T-cell (primary cell): ENCODE measurements around the gene TLE2. TPM values are rescaled to one million over a fixed set of nuclear protein-coding genes. Genes with fewer than 3 reads are reported as not detected.

Experiments
- ATAC-seq, 4 experiments: fragments of 200-7000 bp in 3 of 4; fragments of 150-1000 bp in 1 of 4; cut with Tn5 transposase; replicated peaks in 1 of 4; 1 replicate in 3 of 4; 2 replicates in 1 of 4; pipeline ENCODE4 v1.10.0; 2021; ENCODE audit warnings: moderate library complexity in 3 of 4, mild to moderate bottlenecking in 2 of 4, moderate number of reproducible peaks in 1 of 4
- CTCF ChIA-PET, 2 donors: fragments of 300-600 bp; sonication (Branson Sonifier 250); formaldehyde crosslinking; loops; one replicate each; lab custom pipeline; 2022; ENCODE audit warnings: antibody characterized with exemption in 2 of 2; lab: Charles Lee
- POLR2A ChIA-PET, 2 donors: fragments of 300-600 bp; sonication (Branson Sonifier 250); formaldehyde crosslinking; loops; one replicate each; lab custom pipeline; 2022; ENCODE audit warnings: antibody characterized with exemption in 2 of 2; lab: Charles Lee
- DNase-seq, 35 experiments: peaks; one replicate each; pipeline versions ENCODE4 v3.0.0 to v3.0.0-alpha.2; 2013 to 2023
- H3K27ac ChIP-seq: one replicate; pipeline ENCODE4 v1.5.1; 2013; ENCODE audit warnings: low read length
- H3K27me3 ChIP-seq, 2 experiments: replicated peaks in 1 of 2; 1 replicate in 1 of 2; 2 replicates in 1 of 2; pipeline versions ENCODE4 v1.6.1 to v1.7.0; 2013; ENCODE audit warnings: low read length in 1 of 2, mixed read lengths in 1 of 2; ENCODE audit not compliant: control insufficient read depth in 2 of 2, insufficient read depth in 2 of 2; ENCODE audit errors: extremely low read depth in 1 of 2
- H3K36me3 ChIP-seq, 2 donors: 1 replicate in 1 of 2; 2 replicates in 1 of 2; pipeline versions ENCODE4 v1.6.1 to v1.7.0; 2013; ENCODE audit warnings: low read length in 1 of 2; ENCODE audit not compliant: control insufficient read depth in 2 of 2, insufficient read depth in 1 of 2; ENCODE audit errors: extremely low read depth in 1 of 2
- H3K4me1 ChIP-seq, 2 experiments: 1 replicate in 1 of 2; 2 replicates in 1 of 2; pipeline versions ENCODE4 v1.6.1 to v1.7.0; 2013; ENCODE audit warnings: low read length in 2 of 2, mixed read lengths in 1 of 2; ENCODE audit not compliant: insufficient read depth in 2 of 2, control insufficient read depth in 1 of 2; ENCODE audit errors: extremely low read depth in 1 of 2
- H3K4me3 ChIP-seq, 2 donors: 1 replicate in 1 of 2; 2 replicates in 1 of 2; pipeline versions ENCODE4 v1.5.1 to v1.7.0; 2013; ENCODE audit warnings: mild to moderate bottlenecking in 2 of 2, low read length in 1 of 2, moderate library complexity in 1 of 2; ENCODE audit not compliant: control insufficient read depth in 1 of 2; ENCODE audit errors: extremely low read depth in 1 of 2
- H3K9me3 ChIP-seq: 2 replicates; pipeline ENCODE4 v1.7.0; 2013
- H3K27ac Mint-ChIP-seq, 2 donors: one replicate each; pipeline ENCODE4 v1.8.0; 2020 to 2021; ENCODE audit warnings: mild to moderate bottlenecking in 2 of 2, mixed read lengths in 2 of 2
- H3K27me3 Mint-ChIP-seq, 2 donors: one replicate each; pipeline ENCODE4 v1.8.0; 2021 to 2022; ENCODE audit warnings: mixed read lengths in 2 of 2
- H3K36me3 Mint-ChIP-seq: one replicate; pipeline ENCODE4 v1.8.0; 2021; ENCODE audit warnings: mixed read lengths
- H3K4me1 Mint-ChIP-seq, 3 donors: one replicate each; pipeline ENCODE4 v1.8.0; 2020 to 2022; ENCODE audit warnings: mixed read lengths in 3 of 3, mild to moderate bottlenecking in 1 of 3
- H3K4me3 Mint-ChIP-seq, 3 donors: one replicate each; pipeline ENCODE4 v1.8.0; 2020 to 2022; ENCODE audit warnings: mild to moderate bottlenecking in 3 of 3, mixed read lengths in 3 of 3, moderate library complexity in 3 of 3
- H3K9me3 Mint-ChIP-seq, 3 donors: one replicate each; pipeline ENCODE4 v1.8.0; 2020 to 2022; ENCODE audit warnings: mixed read lengths in 3 of 3
- WGBS: methylation state at CpG from one replicate; pipeline ENCODE4 v1.1.5; 2013; ENCODE audit warnings: missing lambda C conversion rate; ENCODE audit not compliant: insufficient coverage; 5-methylcytosine and 5-hydroxymethylcytosine counted together
- total RNA-seq, 35 experiments: library from RNA in 6 of 35; stranded (reverse) in 6 of 35; fragments of 120-200 nt in 1 of 35; gene quantifications; one replicate each; pipeline versions ENCODE4 v1.2.1 to v1.2.4 and lab custom pipeline; 2013 to 2026

The TLE2 gene
- total RNA-seq, 5 donors from 2014 or later (not counting 1 experiment from before 2014, with no cell fraction given), result 16.7 to 29.7 (median 21.5) TPM

DNA sequence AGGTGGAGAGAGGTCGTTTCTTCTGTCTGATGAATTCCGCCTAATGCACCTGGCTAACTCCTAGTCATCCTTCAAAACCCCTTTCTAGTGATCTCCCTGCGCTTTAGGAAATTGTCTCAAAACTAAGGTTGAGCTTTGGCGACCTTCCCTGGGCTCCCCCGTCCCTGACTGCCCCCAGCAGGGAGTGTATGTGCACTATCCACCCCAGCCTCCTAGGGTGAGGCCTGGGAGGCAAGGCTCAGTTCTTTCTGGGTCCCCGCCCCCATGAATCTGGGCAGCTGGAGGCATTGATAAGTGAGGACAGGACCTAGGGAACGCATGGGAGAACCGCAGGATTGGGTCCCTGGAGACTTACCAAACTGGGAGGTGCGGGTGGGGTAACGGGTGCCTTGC, 51.3 kb downstream of the TLE2 start:
- Mint-ChIP-seq H3K4me3 (peak overlapping the region in 2 of 3 donors; percentile 58 to 92), H3K4me1 (peaks cover 14 to 16% (median 15%) of the 10 kb centered on the region in 3 donors), H3K27ac (no peak overlapping the region), H3K27me3 (peaks cover 9 to 10% of the 10 kb centered on the region in 2 donors), H3K36me3 (no peaks in the 10 kb centered on the region), H3K9me3 (no peaks in the 10 kb centered on the region)
- WGBS, result 86% methylated on average over 7 of the region's 10 CpGs
- ChIA-PET CTCF (interaction anchor here in 1 of 2 donors (0.6 to 2.0 kb wide), 3 partner anchors 27 to 298 kb away, joined by 4 to 8 read pairs (median 7); no protein-coding TSS in a partner anchor), POLR2A (no interaction called here)
- Histone ChIP-seq H3K36me3 (no peaks in the 10 kb centered on the region), H3K27ac (no peak overlapping the region), H3K4me3 (peak overlapping the region in 1 of 2 donors; percentile 25), H3K27me3 (peaks cover 0 to 29% of the 10 kb centered on the region in 2 experiments), H3K4me1 (peaks cover 7 to 27% of the 10 kb centered on the region in 2 experiments), H3K9me3 (no peaks in the 10 kb centered on the region)
- DNase-seq, result peak in 2 of 35 experiments; percentile 7 to 11
- ATAC-seq, result no peak

GRCh38 chr19:2977001-2977745, 51.9 kb downstream of the TLE2 start, which contains the start of gene TLE6:
TSS of gene TLE6 (plus strand) at chr19:2977564. CDS start at chr19:2978234, 670 bp downstream.
- Histone ChIP-seq H3K27ac (no peak within 1 kb of the TSS), H3K27me3 (peaks cover 0 to 26% of the 10 kb centered on the region in 2 experiments), H3K9me3 (no peaks in the 10 kb centered on the region), H3K36me3 (no peaks in the 10 kb centered on the region), H3K4me1 (peaks cover 7 to 27% of the 10 kb centered on the region in 2 experiments), H3K4me3 (peak within 1 kb of the TSS; percentile 66 to 93)
- POLR2A ChIA-PET, result interaction anchor here in 1 of 2 donors (0.6 kb wide), 1 partner anchor 26 kb away, joined by 4 read pairs; no protein-coding TSS in a partner anchor
- Mint-ChIP-seq H3K4me3 (peak within 1 kb of the TSS; percentile 92), H3K27ac (peak within 1 kb of the TSS; percentile 66 to 85), H3K27me3 (peaks cover 9 to 11% of the 10 kb centered on the region in 2 donors), H3K4me1 (peaks cover 14 to 16% (median 15%) of the 10 kb centered on the region in 3 donors), H3K36me3 (no peaks in the 10 kb centered on the region), H3K9me3 (no peaks in the 10 kb centered on the region)
- DNase-seq (peak; percentile 76 to 95 (median 91)), ATAC-seq (peak; percentile 98 to 100 (median 100))
- CTCF ChIA-PET, result interaction anchor here in 1 of 2 donors (0.6 to 2.0 kb wide), 5 partner anchors 14 to 299 kb away, joined by 3 to 8 read pairs (median 4); no protein-coding TSS in a partner anchor
- under 1% methylated on average over 46 of the region's 51 CpGs for WGBS

DNA sequence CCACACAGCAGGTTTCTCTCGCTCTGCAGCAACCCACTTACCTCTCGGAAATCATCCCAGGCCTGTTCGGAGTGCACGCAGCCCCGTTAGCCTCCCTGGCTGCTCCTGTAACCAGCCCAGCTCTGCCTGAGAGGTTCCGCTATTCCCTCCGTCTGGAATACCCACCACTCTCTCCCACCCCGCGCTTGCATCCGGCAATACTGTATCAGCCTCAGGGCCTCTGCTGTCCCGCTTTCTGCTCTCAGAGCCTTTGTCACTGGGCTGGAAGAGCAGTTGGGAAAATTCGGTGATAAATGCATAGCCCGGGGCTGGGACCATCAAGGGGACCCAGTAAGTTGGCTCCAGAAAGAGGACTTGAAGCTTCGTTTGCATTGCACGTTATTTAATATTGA, 52.5 kb downstream of the TLE2 start:
- H3K9me3 Mint-ChIP-seq, result no peaks in the 10 kb centered on the region

DNA sequence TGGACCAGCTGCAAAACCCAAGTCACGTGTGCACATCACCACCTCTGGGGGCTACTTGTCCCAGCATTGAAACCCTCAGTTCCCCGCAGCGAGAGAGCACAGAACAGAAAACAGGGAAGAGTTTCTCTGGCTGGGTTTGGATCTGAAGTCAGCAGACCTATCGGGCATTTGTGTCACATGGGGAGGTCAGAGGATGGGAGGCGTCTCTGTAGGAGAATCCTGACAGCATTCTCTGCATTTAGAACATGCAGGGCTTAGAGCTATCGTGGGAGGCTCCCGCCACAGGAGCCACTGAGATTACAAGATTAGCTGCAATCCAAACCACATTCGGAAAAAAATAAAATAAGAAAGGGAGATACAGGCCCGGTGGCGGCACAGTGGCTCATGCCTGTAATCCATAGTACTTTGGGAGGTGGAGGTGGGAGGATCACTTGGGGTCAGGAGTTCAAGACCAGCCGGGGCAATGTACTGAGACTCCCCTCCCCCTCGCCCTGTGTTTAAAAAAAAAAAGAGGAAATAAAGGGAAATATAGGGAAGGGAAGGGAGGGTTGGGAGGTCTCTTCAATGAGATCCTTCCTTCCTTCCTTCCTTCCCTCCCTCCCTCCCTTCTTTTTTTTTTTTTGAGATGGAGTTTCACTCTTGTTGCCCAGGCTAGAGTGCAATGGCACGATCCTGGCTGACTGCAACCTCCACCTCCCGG, 54.6 kb downstream of the TLE2 start:
- H3K4me3 Mint-ChIP-seq, result peak overlapping the region in 1 of 3 donors; percentile 45
- Histone ChIP-seq H3K27me3 (peaks cover 0 to 21% of the 10 kb centered on the region in 2 experiments), H3K9me3 (no peaks in the 10 kb centered on the region), H3K4me1 (peaks cover 7 to 27% of the 10 kb centered on the region in 2 experiments), H3K36me3 (no peaks in the 10 kb centered on the region), H3K4me3 (no peak overlapping the region), H3K27ac (no peak overlapping the region)
- DNase-seq (no peak), ATAC-seq (no peak)
- H3K9me3 Mint-ChIP-seq, result no peaks in the 10 kb centered on the region
- no peak overlapping the region for H3K27ac Mint-ChIP-seq
- WGBS, result 34% methylated on average over 4 of the region's 14 CpGs
- no peaks in the 10 kb centered on the region for H3K36me3 Mint-ChIP-seq
- peaks cover 14 to 16% (median 15%) of the 10 kb centered on the region in 3 donors for H3K4me1 Mint-ChIP-seq
- POLR2A ChIA-PET, result no interaction called here
- CTCF ChIA-PET, result interaction anchor here in 1 of 2 donors (0.5 kb wide), 1 partner anchor 23 kb away, joined by 3 read pairs; no protein-coding TSS in a partner anchor
- peaks cover 4 to 9% of the 10 kb centered on the region in 2 donors for H3K27me3 Mint-ChIP-seq

More for the DNA sequence above, 52.5 kb downstream of the TLE2 start:
- Mint-ChIP-seq H3K36me3 (no peaks in the 10 kb centered on the region), H3K4me3 (peak overlapping the region; percentile 92), H3K4me1 (peaks cover 14 to 16% (median 15%) of the 10 kb centered on the region in 3 donors), H3K27me3 (peaks cover 5 to 11% of the 10 kb centered on the region in 2 donors), H3K27ac (peak overlapping the region in 1 of 2 donors; percentile 85)
- POLR2A ChIA-PET, result interaction anchor here in 1 of 2 donors (0.6 kb wide), 1 partner anchor 26 kb away, joined by 4 read pairs; no protein-coding TSS in a partner anchor
- Histone ChIP-seq H3K36me3 (no peaks in the 10 kb centered on the region), H3K9me3 (no peaks in the 10 kb centered on the region), H3K27ac (no peak overlapping the region), H3K4me3 (peak overlapping the region; percentile 66 to 93), H3K27me3 (peaks cover 0 to 23% of the 10 kb centered on the region in 2 experiments), H3K4me1 (peaks cover 7 to 27% of the 10 kb centered on the region in 2 experiments)
- CTCF ChIA-PET, result interaction anchor here in 1 of 2 donors (1.0 to 1.4 kb wide), 2 partner anchors 14 to 59 kb away, joined by 3 to 4 read pairs; no protein-coding TSS in a partner anchor
- WGBS, result 24% methylated on average over 10 of the region's 15 CpGs
- ATAC-seq (no peak), DNase-seq (no peak)

GRCh38 chr19:2973229-2973628, 55.9 kb downstream of the TLE2 start:
- H3K27me3 Mint-ChIP-seq, result peaks cover 4 to 9% of the 10 kb centered on the region in 2 donors
- no peaks in the 10 kb centered on the region for H3K9me3 Mint-ChIP-seq
- no peak overlapping the region for H3K27ac ChIP-seq
- peaks cover 0 to 19% of the 10 kb centered on the region in 2 experiments for H3K27me3 ChIP-seq
- POLR2A ChIA-PET, result no interaction called here
- no peak overlapping the region for H3K27ac Mint-ChIP-seq
- H3K4me1 ChIP-seq, result peaks cover 10 to 28% of the 10 kb centered on the region in 2 experiments
- no peaks in the 10 kb centered on the region for H3K36me3 Mint-ChIP-seq
- no peaks in the 10 kb centered on the region for H3K9me3 ChIP-seq
- H3K4me3 Mint-ChIP-seq, result peak overlapping the region in 1 of 3 donors; percentile 13
- CTCF ChIA-PET, result interaction anchor here in 1 of 2 donors (0.6 kb wide), 1 partner anchor 1014 kb away, joined by 7 read pairs; no protein-coding TSS in a partner anchor
- no peaks in the 10 kb centered on the region for H3K36me3 ChIP-seq
- H3K4me3 ChIP-seq, result no peak overlapping the region
- ATAC-seq, result no peak
- DNase-seq, result no peak
- WGBS, result 100% methylated on average over 1 of the region's 8 CpGs
- H3K4me1 Mint-ChIP-seq, result peaks cover 15 to 20% (median 16%) of the 10 kb centered on the region in 3 donors
